Mucosa of gallbladder (tissue), 1 donor: Measurements from ENCODE around the gene ZNF683. TPM values are rescaled to one million over a fixed set of nuclear protein-coding genes. Genes with fewer than 3 reads are reported as not detected.
"Not testable (repeated sequence)": the region's sequence is repeated elsewhere in the genome, so short reads cannot be mapped to it uniquely, and the experiment has no call there.

ENCODE experiments used
- DNase-seq: peaks from one replicate; pipeline ENCODE4 v3.0.0-alpha.2; 2020; ENCODE audit warnings: low spot score
- total RNA-seq: library from RNA; stranded (reverse); gene quantifications from one replicate; pipeline ENCODE4 v1.2.1, GENCODE V29; 2021
- donor health status: DM: no; HTN: no; CAD: no.

Gene ZNF683
- total RNA-seq, 1 donor from 2014 or later = 2.9 TPM

DNA sequence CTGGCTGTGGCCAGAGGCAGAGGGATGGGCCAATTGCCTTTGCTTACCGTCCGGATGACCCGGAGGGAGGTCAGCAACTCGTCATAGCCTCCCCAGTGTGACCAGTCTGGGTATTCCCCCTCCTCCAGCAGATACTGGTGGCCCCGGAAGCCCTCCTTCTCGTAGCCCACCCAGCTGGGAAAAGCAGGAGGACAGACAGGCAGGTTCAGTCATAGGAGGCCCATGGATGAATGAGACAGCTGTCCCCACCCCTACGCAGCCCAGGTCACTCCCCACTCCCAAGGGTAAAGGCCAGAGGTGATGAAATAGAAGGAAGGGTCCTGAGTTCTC is 35.4 kb downstream of the ZNF683 start:
- no peak for DNase-seq

DNA sequence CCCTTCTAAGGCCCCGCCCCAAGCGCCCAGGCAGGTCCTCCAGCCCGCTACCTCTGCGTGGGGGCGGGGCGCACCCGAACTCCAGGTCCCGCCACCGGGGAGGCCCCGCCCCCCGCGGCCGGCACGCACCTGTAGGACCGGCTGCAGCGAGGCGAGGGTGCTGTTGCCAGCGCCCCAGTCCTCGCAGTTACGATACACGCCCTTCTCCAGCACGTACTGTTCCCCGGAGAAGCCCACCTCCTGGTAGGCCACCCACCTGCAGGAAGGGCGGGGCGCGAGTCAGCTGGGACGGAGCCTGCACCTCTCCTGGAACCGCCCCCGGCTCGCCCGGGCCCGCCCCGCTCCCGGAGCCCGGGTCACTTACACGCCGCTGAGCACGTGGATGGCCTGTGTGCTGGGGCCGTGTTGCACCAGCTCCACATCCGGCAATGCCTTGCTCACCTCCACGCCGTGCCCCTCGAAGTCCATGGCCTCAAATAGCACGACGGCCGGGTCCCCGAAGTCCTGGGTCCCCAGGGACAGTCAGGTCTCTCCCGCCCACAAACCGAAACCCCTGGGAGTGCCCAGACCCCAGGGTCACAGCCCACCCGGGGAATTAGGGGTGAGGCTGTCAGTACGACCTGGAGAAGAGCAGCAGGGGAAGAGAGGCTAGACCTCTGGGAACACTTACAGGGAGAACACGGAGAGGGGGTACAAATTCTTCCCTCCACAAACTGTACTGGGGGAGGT is 35.9 kb downstream of the ZNF683 start:
- DNase-seq = peak; percentile 88

DNA sequence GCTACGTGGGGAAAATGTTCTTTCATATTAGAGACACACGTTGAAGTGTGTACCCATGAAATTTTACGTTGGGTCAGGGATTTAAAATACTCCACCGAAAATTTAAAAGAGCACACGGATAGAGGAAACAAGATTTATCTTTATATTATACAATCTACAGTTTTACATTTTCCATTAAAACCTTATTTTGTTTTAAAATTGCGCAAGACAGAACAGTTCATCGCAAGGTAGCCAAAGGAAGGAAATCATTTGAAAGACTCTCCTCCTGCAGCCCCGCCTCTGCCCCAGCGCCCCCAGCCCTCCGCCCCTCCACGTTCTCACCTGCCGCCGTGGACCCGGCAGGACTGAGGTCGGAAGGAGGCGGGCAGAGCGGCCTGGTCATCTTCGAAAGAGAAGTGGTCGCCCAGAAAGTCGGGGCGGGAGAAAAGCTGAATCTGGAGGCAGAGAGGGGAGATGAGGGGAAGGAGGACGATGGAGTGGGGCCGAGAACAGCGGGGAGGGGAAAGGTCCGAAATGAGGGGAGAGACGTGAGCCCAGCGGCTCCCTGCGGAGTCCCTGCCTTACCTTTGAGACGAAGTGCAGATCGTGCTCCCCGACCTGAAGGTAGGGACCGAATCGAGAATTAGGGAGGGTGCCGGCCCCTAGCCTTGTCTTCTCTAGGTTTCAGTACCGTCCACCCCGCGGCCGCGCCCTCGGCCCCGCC is 36.6 kb downstream of the ZNF683 start:
- DNase-seq = no peak

DNA sequence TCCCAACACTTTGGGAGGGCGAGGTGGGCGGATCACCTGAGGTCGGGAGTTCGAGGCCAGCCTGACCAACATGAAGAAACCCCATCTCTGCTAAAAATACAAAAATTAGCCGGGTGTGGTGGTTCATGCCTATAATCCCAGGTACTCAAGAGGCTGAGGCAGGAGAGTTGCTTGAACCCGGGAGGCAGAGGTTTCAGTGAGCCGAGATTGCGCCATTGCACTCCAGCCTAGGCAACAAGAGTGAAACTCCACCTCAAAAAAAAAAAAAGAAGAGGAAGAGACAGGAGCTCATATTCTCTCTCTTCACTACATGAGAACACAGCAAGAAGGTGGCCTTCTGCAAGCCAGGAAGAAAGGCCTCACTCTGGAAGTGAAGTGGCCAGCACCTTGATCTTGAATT is 39.2 kb downstream of the ZNF683 start:
- not testable (repeated sequence) for DNase-seq

DNA sequence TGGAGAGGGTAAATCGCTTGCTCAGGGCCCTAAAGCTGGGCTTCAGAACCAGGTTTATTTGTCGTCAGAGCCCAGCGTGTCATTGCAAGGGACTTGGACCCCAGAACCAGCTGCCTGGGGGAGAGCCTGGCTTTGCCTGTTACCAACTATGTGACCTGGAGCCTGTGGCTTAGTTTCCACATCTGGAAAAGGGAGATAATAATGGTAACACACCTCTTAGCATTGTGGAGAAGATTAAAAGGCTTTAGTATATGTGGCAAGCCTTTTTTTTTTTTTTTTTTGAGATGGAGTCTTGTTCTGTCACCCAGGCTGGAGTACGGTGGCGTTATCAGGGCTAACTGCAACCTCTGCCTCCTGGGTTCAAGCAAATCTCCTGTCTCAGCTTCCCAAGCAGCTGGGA is 42.3 kb downstream of the ZNF683 start:
- DNase-seq = no peak

DNA sequence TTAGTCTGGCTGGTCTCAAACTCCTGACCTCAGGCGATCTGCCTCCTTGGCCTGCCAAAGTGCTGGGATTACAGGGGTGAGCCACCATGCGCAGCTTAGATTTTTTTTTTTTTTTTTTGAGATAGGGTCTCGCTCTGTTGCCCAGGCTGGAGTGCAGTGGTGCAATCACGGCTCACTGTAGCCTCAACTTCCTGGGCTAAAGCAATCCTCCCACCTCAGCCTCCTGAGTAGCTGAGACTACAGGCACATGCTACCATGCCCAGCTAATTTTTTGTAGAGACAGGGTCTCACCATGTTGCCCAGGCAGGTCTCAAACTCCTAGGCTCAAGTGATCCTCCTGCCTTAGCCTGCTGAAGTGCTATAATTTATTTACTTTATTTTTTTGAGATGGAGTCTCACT is 43.2 kb downstream of the ZNF683 start:
- DNase-seq = not testable (repeated sequence)

DNA sequence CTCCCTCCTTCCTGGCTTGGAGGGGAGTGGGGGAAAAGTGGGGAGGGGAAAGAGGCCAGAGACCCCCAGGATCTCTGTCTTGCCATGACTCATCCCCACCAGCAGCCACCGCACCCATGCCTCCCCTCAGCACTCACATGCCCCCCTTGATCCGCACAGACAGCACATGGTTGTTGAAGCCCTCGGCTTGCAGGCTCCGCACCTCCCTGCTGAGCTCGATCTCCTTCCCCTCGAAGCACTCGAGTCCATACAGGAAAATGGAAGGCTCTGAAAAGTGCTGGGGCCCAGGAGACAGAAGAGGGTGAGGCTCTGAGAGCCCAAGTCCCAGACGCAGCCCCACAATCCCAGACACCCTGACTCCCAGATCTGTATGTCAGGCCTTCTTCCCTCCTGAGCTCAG is 44.0 kb downstream of the ZNF683 start:
- no peak for DNase-seq

DNA sequence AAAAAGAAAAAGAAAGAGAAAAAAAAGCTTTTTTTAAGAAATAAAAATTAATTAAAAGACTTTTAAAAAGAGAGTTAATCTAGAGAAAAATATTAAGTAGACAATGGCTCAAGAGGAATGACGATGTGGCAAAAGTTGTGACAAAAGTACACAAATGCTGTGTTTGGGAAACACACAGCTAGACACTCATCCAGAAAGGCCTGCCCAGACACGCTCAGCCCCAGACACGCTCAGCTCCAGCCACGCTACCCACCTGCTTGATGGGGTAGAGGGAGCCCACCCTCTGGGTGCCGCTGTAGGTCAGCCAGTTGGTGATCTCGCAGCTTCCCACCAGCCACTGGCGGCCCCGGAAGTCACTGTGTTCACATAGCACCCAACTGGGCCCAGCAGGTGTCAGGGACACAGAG is 44.6 kb downstream of the ZNF683 start:
- no peak for DNase-seq

DNA sequence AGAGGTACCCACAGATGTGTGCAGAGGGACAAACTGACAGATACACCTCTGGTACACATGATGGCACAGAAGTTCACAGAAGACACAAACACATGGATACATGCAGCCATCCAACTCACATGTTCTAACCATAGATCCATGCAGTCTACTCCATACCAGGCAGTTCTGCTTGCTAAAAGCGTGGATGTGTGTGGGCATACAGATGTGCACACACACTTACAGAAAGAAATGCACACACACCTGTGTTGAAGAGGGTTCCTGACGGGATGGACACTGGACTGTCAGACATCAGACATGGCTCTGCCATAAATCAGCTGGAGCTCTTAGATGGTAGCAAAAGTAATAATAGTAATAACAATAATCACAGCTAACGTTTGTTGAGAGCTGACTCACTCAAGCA is 48.0 kb downstream of the ZNF683 start:
- DNase-seq = no peak

DNA sequence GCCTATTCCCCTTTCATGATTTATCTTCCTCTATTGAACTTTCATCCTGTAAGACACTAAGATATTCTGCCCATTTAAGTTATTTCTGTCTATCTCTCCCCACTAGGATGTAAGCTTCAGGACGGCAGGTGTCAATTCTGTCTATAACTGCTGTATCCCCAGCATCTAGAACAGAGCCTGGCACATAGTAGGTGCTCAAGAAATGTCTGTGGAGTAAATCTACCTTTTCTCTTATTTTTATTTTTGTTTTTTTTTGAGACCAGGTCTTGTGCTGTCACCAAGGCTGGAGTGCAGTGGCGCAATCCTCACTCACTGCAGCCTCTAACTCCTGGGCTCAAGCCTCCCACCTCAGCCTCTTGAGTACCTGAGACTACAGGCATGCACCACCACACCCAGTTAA is 49.2 kb downstream of the ZNF683 start:
- no peak for DNase-seq

DNA sequence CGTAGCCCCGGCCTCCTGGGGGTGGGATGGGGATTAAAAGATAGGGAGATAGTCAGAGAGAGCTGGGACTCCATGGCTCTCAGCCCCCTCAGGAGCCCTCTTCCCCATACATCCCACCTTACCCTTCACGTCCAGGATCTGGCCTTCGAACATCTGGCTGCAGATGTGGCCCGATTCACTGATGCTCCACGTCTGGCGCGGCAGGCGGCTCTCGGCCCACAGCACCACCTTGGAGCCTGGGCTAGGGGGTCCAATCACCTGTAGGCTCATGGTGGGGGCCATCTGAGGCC is 50.6 kb downstream of the ZNF683 start:
- DNase-seq = no peak

DNA sequence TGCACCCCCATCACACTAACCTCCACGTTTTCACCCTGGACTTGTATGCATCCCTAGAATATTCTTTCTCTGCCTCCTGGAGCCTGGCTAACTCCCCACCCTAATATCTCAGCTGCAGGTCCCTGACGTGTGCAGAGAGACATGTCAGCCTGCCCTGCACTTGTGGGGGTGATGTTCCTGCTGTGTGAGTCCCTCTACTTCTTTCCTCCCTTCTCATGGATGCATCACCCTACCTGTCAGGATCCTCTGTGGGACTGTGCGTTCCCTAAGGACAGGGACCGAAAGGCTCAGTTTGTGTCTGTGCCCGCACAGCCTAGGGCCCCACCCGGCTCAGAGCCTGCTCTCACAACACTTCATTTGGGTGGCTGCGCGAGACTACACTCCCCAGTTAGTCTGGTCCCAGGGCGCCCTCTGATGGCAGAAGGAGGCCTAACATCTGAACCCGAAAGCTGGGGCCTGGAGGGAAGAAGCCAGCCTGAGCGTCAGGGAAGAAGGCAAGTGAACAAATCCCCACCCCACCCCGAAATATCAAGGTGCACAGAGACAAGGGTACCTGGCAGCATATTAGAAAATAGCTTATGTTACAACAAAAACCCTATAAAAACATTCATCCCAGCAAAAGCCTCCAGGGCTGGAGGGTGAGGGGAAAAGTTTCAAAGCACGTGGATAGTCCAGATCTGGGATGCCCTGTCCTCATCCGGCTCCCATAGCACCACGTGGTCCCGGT is 51.1 kb downstream of the ZNF683 start:
- DNase-seq = peak; percentile 89

DNA sequence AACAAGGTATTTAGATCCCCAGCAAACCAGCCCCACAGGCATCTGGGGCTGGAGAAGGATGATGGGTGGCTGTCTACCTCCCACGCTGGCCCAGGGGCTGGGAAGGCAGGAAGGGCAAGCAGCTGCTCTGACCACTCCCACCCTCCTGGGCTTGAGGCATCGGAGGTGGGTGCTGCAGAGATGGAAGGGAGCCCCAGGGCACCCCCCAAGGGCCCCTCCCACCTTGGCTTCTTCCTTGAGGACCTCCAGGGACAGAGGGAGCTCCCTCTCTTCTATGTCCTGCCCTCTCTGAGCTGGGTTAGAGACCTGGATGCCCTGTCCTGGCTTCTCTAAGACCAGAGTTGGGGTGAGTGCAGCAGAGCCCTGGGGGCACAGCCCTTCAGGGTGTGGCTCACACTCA is 51.7 kb downstream of the ZNF683 start:
- no peak for DNase-seq

DNA sequence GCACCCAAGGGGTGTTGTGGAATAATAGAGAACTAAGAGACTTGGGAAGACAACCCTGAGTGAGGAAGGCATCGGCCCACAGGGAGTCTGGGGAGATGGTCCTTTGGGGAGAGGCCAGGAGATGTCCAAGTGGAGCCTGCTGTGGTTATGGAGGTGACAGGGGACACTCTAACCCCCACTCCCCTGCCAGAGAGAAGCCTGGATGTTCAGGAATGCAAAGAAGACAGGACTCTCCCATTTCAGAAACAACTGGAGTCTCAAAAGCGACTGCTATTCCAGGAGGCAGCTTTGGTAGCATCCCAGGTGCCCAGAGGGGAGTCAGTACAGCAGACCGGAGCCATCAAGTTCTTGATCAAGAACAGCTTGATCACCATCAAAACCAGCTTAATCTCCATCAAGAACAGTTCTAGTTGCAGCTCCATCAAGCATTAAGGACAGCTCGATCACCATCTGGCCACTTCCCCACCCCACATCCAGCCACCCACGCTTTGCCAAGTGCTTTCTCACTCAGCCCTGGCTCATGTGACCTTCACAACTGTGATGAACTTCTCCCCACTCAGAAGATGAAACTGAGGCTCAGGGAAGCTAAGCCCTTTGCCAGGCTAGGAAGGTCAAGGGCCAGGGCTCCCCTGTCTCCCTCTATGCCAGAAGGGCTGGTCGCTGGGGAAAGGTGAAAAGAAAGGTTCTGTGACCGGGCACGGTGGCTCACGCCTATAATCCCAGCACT is 54.0 kb downstream of the ZNF683 start:
- DNase-seq = peak; percentile 34

DNA sequence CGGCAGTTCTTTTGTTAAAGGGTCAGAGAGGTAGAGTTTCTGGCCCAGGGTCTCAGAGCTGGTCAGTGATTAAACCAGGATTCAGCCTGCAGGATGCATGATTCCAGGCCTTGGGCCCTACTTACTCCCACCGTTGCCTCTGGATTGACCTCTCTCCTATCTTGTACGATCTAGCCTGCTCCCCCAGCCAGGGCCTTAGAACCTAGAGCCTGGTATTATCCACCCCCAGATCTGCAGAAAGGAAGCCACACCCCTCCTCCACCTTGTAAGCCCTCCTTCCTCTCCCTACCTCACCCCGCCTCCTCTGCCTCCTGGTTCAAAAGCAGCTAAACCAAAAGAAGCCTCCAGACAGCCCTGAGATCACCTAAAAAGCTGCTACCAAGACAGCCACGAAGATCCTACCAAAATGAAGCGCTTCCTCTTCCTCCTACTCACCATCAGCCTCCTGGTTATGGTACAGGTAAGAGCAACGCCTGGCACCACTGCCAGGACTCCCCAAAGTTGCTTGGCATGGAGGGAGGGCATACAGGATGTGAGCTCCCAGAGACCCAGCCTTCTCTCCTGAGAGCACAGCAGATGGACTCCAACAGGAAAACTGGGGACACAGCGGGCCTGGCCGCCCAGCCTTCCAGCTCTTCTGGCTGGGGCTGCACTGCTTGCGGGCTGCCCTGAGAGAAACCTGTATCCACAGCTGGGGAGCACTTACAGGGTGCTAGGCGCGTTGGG is 54.8 kb downstream of the ZNF683 start, which contains the start of gene CD52:
CD52 (plus strand) TSS at position 347 of the 726 bp plus-strand sequence; CDS start at position 407, 60 bp downstream.
- no peak for DNase-seq

DNA sequence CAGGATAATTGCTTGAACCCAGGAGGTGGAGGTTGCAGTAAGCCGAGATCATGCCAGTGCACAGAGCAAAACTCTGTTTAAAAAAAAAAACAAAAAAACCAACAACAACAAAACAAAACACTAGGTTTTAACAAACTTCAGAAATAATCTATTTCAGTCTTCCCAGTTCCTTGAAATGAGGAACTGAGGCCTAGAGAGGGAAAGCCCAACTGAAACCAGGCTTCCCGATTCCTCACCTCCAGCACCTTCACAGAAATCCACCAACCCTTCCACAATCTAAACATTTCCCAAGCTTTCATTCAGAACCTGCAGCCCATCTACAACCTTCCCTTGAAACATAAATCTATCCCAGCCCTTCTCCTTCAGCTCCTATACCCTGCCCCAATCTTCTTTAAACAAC is 55.4 kb downstream of the ZNF683 start:
- DNase-seq = no peak

DNA sequence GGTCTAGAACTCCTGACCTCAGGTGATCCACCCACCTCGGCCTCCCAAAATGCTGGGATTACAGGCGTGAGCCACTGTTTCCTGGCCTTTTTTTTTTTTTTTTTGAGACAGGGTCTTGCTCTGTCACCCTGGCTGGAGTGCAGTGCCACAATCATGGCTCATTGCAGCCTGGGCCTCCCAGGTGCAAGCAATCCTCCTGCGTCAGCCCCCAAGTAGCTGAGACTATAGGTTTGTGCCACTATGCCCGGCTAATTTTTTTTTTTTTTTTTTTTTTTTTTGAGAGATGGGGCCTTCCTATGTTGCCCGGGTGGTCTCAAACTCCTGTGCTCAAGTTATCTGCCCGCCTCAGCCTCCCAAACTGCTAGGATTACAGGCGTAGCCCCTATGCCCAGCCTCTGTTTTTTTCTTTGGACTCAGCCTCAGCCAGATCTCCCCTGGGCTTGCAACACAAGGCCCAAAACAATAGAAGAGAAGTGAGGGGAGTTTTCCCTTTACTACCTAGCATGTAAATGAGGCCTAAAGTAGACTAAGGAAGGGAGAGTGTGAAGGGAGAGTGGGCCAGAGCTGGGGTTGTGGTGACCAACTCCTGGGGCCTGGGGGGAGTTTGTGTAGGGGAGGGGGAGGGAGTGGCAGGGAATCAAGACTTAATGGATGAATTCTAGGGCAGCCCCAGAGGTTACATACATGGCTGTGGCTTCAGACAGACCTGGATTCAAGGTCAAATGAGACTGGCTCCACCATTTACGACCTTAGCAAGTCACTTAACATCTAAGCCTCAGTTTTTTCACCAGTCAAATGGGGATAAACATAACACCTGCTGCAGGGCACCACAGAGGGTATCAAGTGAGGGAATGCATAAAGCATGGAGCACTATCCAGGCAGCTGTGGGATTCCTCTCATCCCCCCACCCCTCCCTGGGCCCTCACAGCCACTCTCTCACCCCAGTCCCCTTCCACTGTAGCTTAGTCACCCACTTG is 56.4 kb downstream of the ZNF683 start:
- DNase-seq = no peak

DNA sequence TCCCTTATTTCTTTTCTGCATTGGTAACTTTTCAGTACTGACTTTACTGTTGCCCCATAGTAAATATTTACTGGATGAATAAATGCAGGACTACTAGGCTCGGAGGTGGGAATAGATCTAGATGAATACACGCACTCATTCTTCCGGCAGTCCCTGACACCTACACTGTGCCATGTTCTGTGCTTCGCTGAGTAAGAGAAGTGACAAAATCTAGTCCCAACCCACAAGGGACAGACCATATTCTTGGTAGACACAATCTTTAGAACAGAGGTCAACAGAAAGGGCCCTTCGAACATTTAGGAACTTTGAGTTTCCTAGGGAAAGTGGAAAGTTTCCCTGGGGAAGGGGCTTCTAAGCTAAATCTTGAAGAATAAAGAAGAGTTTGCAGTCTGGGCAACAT is 58.0 kb downstream of the ZNF683 start:
- DNase-seq = no peak
